Loucy (cell line): ENCODE data around the gene CYBA.

Source experiments
- EZH2phosphoT487 ChIP-seq: fragments of 200-600 bp; IDR thresholded peaks from 2 replicates; pipeline ENCODE4 v1.6.1; 2018; ENCODE audit warnings: antibody characterized with exemption, mild to moderate bottlenecking, moderate library complexity, borderline replicate concordance
- TF ChIP-seq, protein P1 (sequence below): fragments of 200-600 bp; sonication (generic); conservative IDR thresholded peaks from 2 replicates; pipeline ENCODE4 v1.5.1; 2014; ENCODE audit warnings: mild to moderate bottlenecking, antibody characterized with exemption, low read length

DNA sequence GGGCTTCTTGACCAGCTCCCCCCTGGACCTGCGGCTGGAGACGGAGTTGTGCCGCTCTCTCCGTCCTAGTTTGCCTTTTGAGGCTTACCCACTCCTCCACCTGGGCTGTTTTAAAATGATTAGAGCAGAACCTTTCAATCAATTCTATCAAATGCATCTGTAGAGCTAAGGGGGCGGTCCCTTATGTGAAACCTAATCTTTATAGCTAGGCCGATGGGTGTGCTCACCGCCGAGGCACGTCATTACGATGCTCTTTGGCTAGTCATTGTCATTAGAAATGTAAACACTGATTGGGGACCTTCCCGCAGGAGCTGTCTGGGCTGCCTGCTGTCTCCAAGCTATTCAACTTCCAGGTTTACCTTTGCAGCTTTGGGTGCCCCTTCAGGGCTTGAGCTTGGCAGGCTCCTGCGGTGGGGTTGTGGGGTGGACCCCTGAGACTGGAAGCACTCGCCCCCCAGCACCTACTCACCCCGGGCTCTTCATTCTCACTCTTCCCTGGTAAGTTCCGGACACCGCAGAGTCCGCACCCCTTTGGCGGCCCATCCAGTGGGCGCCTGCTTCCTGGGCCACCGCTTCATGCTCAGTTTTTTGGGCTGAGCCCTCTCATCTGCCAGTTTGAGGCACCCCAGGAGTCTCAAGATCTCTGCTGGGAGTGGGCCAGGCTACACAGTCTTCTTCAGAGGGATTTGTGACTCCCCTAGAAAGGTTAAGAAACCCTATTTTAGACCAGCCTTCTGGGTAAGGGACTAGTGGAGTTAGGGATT lies 33.4 kb downstream of the CYBA start:
- TF ChIP-seq, protein P1, sequence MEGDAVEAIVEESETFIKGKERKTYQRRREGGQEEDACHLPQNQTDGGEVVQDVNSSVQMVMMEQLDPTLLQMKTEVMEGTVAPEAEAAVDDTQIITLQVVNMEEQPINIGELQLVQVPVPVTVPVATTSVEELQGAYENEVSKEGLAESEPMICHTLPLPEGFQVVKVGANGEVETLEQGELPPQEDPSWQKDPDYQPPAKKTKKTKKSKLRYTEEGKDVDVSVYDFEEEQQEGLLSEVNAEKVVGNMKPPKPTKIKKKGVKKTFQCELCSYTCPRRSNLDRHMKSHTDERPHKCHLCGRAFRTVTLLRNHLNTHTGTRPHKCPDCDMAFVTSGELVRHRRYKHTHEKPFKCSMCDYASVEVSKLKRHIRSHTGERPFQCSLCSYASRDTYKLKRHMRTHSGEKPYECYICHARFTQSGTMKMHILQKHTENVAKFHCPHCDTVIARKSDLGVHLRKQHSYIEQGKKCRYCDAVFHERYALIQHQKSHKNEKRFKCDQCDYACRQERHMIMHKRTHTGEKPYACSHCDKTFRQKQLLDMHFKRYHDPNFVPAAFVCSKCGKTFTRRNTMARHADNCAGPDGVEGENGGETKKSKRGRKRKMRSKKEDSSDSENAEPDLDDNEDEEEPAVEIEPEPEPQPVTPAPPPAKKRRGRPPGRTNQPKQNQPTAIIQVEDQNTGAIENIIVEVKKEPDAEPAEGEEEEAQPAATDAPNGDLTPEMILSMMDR, result no peak
- no peak for TF ChIP-seq EZH2phosphoT487
